Nephron (organoid): ENCODE data around the gene TMEM242.

Experiments
- H3K27ac Mint-ChIP-seq, 3 experiments: 2 replicates each; pipeline ENCODE4 v1.8.0; 2020; ENCODE audit warnings: mixed read lengths in 3 of 3, mild to moderate bottlenecking in 2 of 3, moderate library complexity in 1 of 3
- H3K27me3 Mint-ChIP-seq: 2 replicates; pipeline ENCODE4 v1.8.0; 2021; ENCODE audit warnings: low read depth, mild to moderate bottlenecking, moderate library complexity, mixed read lengths
- H3K36me3 Mint-ChIP-seq: 2 replicates; pipeline ENCODE4 v1.8.0; 2020; ENCODE audit warnings: low read depth, mixed read lengths
- H3K4me1 Mint-ChIP-seq: 2 replicates; pipeline ENCODE4 v1.8.0; 2020; ENCODE audit warnings: mixed read lengths
- H3K4me3 Mint-ChIP-seq, 3 experiments: 2 replicates each; pipeline ENCODE4 v1.8.0; 2020; ENCODE audit warnings: mild to moderate bottlenecking in 3 of 3, mixed read lengths in 3 of 3, moderate library complexity in 2 of 3
- H3K9me3 Mint-ChIP-seq: 2 replicates; pipeline ENCODE4 v1.8.0; 2020; ENCODE audit warnings: mixed read lengths
- TF ChIP-seq, protein P1 (sequence below), 3 experiments: fragments of 200-600 bp; sonication (generic); IDR thresholded peaks; one replicate each; pipeline ENCODE4 v1.5.0; 2021; ENCODE audit warnings: antibody characterized with exemption in 3 of 3; ENCODE audit not compliant: unreplicated experiment in 3 of 3

TMEM242 gene

DNA sequence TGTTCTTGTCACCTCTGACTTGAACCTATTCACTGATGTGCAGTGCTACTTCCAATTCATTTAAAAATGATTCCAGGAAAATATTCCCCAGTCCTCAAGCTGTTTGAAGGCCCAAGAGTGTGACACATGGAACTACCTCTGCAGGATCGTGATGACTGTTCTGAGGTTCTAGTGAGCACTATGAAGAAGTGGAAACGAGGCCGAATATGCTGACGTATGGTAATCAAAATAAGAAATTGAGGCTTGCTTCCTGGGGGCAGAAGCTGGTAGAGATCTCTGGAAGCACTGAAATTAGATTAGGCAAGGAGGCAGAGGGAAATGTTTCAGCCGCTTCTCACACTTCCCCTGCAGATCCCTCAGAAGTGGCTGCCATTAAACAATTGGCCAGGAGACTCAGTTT, 15.7 kb downstream of the TMEM242 start:
- no peaks in the 10 kb centered on the region for H3K27me3 Mint-ChIP-seq
- peaks cover 6% of the 10 kb centered on the region for H3K4me1 Mint-ChIP-seq
- H3K9me3 Mint-ChIP-seq, result no peaks in the 10 kb centered on the region
- no peak overlapping the region for H3K27ac Mint-ChIP-seq
- H3K36me3 Mint-ChIP-seq, result peaks cover 16% of the 10 kb centered on the region
- TF ChIP-seq, protein P1, sequence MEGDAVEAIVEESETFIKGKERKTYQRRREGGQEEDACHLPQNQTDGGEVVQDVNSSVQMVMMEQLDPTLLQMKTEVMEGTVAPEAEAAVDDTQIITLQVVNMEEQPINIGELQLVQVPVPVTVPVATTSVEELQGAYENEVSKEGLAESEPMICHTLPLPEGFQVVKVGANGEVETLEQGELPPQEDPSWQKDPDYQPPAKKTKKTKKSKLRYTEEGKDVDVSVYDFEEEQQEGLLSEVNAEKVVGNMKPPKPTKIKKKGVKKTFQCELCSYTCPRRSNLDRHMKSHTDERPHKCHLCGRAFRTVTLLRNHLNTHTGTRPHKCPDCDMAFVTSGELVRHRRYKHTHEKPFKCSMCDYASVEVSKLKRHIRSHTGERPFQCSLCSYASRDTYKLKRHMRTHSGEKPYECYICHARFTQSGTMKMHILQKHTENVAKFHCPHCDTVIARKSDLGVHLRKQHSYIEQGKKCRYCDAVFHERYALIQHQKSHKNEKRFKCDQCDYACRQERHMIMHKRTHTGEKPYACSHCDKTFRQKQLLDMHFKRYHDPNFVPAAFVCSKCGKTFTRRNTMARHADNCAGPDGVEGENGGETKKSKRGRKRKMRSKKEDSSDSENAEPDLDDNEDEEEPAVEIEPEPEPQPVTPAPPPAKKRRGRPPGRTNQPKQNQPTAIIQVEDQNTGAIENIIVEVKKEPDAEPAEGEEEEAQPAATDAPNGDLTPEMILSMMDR (IDR thresholded peaks at IDR 0.05; ENCODE audit: unreplicated experiment in 3 of 3), result no peak
- H3K4me3 Mint-ChIP-seq, result no peak overlapping the region

DNA sequence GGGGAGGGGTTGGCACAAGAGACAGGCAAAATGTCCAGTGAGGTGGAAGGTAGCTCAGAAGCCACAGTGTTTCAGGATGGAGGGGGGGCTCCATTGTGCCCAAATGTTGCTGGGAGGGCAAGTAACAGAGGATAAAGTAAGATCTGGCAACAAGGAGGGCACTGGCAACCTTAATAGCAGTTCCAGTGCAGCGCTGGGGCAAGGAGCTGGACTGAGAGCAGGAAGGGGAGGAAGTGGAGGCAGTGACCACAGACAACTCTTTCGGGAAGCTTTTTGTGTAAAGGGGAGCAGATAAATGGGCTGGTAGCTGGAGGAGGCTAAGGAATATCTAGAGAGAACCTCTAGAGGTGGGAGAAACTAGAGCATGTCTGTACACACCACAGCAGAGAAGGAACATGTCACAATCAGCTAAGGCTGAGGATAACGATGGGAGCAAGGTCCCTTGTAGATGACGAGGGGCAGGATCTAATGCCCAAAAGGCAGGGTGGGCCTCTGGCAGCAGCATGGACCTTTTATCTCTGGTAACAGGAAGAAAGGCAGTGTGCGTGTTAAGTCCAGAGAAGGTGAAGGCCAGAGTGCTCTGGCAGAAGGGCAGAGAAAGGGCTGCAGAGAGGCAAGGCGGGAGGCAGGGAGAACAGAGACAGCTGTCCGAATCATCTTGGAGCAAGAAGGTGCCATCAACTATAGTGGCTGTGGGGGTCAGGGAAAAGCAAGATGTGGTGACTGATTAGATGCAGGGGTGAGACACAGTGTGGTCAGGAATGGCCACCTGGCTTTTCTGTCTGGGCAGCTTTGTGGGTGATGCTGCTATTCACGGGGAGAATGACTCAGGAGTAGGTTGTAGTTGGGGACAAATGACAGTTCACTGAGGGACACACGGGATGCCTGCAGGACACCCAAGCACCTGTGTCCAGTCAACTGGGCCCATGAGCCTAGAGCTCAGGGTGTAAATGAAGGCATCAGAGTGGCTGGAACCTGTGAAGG, 17.4 kb downstream of the TMEM242 start:
- TF ChIP-seq, protein P1 (IDR thresholded peaks at IDR 0.05; ENCODE audit: unreplicated experiment in 3 of 3), result no peak
- peaks cover 8% of the 10 kb centered on the region for H3K36me3 Mint-ChIP-seq
- peaks cover 6% of the 10 kb centered on the region for H3K4me1 Mint-ChIP-seq
- no peak overlapping the region for H3K4me3 Mint-ChIP-seq
- H3K27me3 Mint-ChIP-seq, result no peaks in the 10 kb centered on the region
- no peaks in the 10 kb centered on the region for H3K9me3 Mint-ChIP-seq
- H3K27ac Mint-ChIP-seq, result no peak overlapping the region

DNA sequence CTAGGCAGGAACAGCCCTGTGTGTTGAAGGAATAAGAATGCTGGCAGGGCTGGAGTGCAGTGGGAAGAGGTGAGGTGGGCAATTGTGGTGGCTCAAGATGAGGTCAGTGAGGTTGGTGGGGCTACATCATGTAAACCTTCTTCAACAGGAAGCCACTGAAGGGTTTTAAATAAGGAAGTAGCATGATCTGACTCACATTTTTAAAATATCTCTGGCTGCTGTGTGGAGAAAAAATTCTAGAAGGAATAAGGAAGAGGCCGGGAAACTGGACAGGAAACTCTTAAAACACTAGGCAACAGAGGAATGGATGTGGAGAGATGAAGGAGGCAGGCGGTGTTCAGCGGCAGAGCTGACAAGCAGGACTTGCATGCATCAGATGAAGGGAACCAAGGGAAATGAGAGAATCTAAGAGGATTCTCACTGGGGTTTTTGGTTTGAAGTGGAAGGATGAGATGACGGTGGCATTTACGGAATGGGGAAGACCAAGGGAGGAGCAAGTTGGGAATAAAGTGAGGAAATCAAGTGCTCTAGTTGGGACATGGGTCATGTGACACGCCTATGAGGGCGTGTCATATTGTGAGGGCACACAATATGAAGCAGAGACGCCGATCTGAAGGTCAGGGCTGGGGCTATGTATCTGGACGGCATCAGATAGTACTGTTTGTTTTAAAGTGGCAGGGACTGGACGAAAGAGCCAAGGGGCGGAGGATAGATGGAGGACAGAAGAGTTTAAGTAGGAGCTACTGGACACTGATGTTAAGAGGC, 18.2 kb downstream of the TMEM242 start:
- Mint-ChIP-seq H3K27me3 (no peaks in the 10 kb centered on the region), H3K27ac (no peak overlapping the region), H3K36me3 (no peaks in the 10 kb centered on the region), H3K9me3 (no peaks in the 10 kb centered on the region), H3K4me1 (peaks cover 6% of the 10 kb centered on the region), H3K4me3 (no peak overlapping the region)
- TF ChIP-seq, protein P1 (IDR thresholded peaks at IDR 0.05; ENCODE audit: unreplicated experiment in 3 of 3), result no peak

DNA sequence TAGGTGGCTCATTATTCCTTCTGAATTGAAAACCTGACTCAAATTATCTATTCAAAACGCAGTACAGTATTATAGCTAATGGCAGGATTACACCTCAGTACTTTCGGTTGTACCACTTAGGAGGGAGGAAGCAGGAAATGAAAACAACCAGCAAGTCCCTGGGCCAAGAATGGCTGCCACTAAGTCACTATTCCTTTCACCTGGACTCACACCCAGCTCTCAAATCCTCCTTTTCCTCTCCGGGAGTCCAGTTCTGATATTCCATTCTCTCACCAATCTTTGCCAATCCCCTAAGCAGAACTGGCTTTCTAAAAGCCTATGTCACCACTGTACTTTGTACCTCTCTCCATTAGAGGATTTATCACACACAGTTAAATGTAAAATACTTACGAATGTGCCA, 20.6 kb downstream of the TMEM242 start:
- Mint-ChIP-seq H3K4me3 (no peak overlapping the region), H3K27ac (peak overlapping the region; percentile 71 to 80 (median 71)), H3K36me3 (peaks cover 10% of the 10 kb centered on the region), H3K27me3 (no peaks in the 10 kb centered on the region), H3K9me3 (no peaks in the 10 kb centered on the region), H3K4me1 (peaks cover 12% of the 10 kb centered on the region)
- TF ChIP-seq, protein P1 (IDR thresholded peaks at IDR 0.05; ENCODE audit: unreplicated experiment in 3 of 3), result no peak

DNA sequence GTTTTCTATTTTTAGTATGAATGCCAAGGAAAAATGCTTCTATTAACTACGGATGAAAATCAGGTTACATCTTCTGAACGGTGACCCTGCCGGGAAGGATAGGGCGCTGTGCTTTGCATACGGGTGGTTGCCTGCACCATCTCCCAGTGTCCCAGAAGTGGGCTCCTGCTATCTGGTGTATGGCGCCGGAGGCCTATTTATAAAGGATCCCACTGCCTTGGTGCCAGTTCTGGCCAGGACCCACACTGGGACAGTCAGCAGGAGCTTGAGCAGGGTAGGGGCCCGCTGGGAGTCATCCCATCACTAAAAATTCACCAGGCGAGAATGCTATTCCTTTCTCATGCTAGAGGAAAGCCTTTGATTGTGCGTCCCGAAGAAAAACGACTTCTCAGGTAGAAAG, 22.9 kb downstream of the TMEM242 start:
- Mint-ChIP-seq H3K27ac (no peak overlapping the region), H3K27me3 (no peaks in the 10 kb centered on the region), H3K9me3 (no peaks in the 10 kb centered on the region), H3K36me3 (peaks cover 10% of the 10 kb centered on the region), H3K4me3 (no peak overlapping the region), H3K4me1 (peaks cover 12% of the 10 kb centered on the region)
- TF ChIP-seq, protein P1 (IDR thresholded peaks at IDR 0.05; ENCODE audit: unreplicated experiment in 3 of 3), result no peak
